IPS-NIHi7 (cell line): Measurements from ENCODE around the gene MTA3.

Source experiments
- DNase-seq: peaks from one replicate; pipeline ENCODE4 v3.0.0; 2012; ENCODE audit warnings: mixed read lengths; ENCODE audit errors: extremely low spot score

Gene MTA3

DNA sequence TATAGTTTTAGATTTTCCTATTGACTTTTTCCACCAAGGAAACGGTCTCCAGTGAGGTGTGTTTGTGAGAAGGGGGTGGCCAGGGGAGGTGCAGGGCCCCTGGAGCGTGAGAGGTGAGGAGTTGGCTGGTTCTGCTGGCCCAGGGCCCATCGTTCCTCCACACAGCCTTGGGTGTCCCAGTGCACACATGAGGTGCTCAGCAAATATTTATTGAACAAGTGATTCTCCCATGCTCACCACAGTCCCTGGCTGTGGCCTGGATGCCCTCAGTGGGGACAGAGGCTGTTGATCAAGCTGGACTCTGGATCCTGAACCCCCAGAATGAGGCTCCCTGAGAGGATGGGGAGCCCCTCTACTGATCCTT is 219.0 kb downstream of the MTA3 start:
- no peak for DNase-seq

DNA sequence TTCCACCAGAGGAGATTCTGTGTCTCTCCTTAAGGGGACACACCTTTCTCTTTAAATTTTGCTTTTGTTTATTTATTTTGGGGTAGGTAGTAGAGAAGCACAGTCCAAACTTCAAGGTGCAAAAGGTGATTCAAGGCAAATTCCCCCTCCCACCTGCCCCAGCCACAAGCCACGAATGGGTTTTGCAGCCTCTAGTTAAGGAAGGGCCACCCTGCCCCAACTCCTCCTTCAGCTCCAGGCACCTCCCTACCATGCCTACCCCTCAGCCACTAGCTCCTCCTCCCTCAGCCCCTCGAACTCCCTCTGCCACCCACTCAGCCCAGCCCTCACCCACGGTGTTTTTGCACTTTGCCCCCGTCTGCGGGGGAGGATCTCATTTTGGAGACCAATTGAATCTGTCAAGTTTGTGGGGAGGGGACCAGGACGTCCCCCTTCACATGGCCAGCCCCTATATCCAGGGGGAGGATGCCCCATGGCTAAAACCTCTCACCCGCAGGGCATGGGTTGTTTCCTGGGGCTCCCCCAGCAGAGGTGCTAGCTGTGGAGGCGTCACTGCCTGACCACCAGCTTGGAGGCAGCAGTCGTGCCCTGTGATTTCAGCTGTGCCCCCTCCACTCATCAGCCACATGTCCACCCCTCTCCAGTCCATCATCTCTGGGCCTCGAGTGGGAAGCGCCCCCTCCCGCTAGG is 219.5 kb downstream of the MTA3 start:
- DNase-seq: no peak

DNA sequence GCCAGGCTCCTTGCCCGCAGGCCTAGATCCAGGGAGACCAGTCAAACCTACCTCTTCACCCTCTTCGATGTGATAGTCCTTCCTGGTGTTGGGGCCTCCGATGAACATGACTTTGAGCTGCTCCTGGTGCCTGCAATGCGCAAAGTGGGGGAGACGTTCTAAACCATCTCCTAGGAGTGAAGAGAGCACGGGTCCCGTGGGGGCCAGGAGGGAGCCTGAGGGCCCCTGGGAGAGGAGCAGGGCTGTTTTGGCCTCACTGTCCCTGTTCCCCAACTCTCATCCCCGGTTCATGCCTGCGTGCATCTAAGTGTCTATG is 220.0 kb downstream of the MTA3 start:
- DNase-seq: no peak

DNA sequence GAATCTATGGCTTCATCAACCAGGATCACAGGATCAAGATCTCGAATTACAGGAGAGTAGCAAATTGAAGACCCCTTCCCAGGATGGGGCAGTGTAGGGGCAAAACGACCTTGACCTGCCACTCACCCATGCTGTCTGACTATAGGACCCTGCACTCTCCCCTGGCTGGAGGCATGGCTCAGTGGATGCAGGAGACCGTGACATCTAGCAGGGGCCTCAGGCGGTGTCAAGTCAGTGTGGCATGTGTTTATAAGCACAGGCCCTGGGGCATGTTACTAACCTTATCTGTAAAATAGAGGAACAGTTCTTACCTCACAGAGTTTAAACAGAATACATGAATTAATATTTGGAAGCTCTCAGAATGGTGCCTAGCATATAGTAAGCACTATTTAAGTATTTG is 220.4 kb downstream of the MTA3 start:
- no peak for DNase-seq

DNA sequence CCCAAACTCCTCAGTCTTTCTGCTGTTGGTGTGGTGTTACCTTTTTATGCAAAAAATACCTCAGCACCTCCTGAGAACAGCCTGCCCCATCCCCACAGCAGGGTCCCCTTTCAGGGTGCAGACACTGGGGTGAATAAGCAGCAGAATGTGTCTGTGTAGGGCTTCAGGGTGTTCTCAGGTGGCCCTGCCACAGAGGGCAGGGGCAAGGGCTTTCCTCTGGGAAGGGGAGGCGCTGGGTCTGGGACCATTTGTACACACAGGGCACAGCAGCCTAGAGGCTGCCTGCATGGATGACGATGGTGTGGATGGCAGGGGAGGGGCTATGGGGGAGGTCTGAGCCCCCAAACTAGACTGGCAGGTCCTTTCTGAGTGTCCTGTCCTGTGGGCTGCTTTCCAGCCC is 221.3 kb downstream of the MTA3 start:
- no peak for DNase-seq

DNA sequence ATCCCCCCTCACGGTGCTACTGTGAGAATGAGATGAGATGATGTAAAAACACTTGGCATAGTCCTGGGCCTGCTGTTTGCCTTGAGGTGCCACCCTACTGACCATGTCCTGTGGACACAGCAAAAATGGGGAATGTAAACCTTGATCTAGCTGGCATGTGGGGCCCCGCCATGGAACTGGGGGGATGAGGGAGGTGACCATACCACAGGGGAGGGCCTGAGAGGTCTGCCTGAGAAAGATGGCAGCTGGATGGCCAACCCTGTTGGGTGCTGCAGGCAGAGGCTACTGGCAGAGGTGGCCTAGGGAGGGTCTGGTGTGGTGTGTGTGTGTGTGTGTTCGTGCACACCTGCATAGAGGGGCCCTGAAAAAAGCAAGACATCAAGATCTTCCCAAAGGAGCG is 223.2 kb downstream of the MTA3 start:
- DNase-seq: no peak

DNA sequence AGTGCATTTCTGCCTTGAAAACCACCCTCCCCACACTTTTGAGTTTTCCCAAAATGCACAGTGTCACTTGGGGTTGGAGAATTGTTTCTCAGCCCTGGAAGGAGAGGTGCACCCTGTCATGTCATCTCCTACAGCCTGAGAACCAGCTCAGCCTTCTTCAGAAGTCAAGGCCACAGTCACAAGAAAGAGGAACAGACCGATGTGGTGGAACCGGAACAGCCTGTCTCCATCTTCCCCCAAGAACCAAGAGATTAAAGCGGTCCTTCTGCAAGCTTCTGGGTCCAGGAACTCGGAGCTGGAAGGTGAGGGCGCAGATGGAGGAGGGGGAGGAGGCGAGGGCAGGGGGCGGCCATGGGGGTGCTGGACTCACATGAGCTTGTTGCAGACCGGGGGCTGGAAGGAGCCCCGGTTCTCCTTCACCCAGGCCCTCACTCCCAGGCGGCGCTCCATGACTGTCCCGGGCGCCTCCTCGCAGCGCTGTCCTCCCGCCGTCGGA is 223.7 kb downstream of the MTA3 start:
- DNase-seq: no peak

DNA sequence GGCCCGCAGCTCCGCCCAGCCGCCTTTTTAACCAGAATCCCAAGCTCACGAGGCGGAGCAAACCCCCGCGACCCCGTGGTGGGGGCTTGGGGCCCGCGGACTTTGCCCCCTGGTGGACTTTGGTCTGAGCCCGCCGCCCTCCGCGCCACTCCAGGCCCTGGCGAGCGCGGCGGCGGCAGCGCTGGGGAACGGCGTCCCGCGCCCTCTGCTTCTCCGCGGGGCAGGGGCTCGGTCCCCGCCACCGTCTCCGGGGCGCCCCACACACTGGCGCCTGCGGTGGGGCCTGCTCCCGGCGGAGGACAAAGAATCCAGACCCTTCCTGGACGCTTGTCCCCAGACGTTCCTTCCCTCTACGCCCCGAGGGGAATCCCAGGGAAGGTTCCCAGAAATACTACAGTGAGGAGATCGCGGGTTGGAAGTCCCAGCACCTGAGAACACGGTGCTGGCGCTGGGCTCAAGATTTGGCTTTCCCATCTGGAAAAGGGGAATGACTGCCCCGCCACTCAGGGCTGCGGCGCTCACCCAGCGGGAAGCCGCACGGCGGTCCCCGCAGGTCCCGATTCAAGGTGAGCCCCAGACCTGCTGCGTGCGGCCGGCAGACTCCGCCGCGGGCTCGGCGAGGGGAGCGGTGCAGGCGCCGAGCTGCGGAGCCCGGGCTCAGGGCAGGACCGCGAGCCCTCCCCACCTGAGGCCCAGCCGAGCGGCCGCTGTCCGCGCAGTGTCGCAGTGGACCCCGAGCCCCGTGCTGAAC is 224.3 kb downstream of the MTA3 start, which contains the start of gene HAAO:
Gene HAAO, minus strand, starts transcription at position 1 of the 751 bp plus-strand sequence. CDS start 47 bp downstream, outside the sequence.
- DNase-seq: peak; percentile 77

DNA sequence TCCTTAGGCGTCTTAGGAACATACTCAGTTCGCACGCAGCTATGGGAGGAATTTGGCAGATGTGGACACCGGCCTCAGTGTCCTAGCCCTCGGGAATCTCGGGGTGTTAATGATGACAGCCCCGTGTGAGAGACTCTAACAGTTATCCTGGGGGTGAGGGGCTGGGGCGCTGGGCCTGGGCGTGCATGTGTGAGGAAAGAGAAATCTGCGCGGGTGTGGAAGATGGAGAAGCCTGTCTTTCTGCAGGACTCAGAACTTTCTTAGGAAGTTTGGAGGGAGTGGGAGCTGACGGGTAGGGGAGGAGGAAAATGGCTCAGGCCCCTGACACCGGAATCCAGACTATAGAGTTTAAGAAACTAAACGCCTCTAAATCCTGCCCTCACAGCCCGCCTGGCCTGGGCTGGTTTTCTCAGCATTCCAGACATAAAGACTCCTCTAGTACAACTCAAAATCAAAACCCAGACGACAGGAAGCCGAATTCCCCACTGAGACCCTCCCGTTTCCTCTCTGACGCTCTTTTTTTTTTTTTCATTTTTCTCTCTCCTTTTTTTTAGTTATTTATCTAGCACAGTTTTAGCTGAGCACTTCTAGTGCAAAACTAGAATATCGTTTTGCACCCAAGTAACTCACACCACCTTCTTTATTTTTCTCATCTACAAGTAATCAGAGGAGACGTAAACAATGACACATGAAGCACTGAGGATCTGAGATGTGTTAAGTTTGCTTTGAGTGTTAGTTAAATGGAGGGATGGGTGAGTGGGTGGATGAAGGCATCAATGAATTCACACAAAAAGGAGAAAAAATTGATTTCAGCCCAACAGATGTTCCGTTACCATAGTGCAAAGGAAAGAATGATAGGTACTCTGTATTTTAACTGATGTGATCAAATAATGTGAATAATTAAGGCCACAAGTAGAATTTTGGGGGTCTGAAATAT is 225.2 kb downstream of the MTA3 start:
- DNase-seq: peak; percentile 33

DNA sequence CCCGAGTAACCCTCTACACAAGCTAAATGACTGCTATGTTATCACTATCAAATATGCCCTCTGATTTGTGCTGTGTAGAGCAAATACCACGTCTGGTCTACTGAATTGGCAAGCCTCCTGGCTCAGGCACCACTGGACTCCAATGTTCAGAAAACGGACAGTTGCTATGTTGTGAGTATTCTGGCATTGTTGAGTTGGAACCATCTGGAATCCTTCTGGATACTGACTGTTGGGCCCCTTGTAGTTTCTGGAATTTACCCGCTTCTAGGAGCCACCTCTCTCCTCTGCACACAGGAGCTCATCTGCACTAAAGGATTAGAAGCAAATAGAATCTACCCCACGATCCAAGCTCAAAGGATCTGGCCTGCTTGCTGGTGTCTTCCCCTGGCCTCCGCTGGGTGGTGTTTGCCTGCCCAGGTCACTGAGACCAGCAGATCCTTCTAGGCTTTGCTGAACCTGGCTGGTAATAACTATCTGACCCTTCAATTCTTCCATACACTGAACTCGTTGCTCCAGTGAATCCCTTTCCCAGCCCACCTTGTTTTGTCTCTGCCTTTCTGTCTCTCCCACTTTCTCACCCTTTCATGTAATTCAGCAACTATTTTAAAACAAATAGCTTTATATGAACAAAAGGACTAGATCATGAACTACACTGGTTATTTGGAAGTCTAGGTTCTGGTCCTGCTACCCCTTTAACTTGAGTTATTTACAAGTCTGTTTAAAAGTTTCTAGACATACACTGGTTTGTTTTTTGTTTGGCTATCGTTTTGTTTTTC is 226.0 kb downstream of the MTA3 start:
- peak; percentile 76 for DNase-seq

DNA sequence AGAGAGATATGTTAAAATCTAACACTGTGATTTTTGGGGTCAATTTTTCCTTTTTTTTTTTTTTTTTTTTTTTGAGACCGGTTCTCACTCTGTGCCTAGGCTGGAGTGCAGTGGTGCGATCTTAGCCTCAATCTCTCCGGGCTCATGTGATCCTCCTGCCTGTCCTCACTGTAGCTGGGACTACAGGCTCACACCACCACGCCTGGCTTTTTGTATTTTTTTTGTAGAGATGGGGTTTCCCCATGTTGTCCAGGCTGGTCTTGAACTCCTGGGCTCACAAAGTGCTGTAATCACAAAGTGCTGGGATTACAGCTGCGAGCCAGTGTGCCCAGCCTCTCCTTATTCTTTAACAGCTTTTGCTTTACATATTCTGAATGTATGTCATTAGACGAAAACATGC is 226.8 kb downstream of the MTA3 start:
- no peak for DNase-seq

DNA sequence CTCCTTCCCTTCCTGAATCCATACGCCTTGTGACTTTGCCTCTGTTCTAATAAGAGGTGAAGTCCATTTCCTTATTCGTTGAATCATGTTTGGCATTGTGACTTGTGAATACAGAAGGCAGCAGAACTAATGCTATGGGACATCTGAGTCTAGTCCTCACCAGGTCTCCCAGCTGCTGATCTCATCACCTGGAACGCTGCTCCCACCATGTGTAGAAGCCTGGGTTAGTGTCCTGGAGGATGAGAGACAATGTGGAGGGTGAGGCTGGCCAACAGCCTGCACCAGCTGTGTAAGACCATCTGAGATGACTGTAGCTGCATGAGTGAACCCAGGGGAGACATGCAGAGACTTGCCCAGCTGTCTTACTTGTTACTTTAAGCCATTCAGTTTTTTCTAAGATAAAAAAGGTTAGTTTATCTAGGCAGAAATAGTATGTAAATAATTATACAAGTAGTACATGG is 227.4 kb downstream of the MTA3 start:
- DNase-seq: no peak

DNA sequence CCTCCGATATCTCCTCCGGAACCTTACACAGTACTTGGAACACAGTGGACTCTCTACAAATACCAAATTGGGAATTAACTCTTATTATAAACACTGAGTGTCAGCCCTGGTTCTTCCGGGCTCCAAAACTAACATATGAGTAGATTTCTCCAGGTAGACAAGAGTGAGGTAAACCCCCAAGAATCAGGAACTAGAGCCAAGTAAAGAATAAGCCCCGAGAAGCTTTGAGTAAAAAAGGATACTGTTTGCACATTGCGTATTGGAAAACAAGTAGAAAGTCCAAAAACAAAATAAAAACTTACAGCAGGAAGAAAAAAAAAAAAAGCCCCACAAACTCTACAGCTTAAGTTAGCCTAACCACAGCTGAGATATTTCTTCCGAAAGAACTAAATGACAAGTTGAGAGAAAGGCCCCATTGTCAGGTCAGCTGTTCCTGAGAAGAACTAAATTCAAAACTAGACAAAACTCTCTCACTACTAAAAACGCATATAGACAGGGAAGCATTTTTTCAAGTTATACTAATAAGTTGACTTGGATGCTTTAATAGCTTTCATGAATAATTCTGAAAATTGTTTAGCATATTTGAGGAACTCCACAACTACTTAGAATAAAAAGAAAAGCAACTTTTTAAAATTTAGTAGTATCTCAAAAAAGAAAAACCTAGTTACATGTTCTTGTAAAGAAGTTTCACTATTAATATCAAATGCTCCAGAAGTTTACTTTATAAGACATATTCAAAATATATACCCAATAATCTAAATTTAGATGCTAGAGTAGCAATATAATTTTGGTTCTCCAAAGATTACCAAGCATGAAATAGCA is 228.2 kb downstream of the MTA3 start:
- DNase-seq: no peak

DNA sequence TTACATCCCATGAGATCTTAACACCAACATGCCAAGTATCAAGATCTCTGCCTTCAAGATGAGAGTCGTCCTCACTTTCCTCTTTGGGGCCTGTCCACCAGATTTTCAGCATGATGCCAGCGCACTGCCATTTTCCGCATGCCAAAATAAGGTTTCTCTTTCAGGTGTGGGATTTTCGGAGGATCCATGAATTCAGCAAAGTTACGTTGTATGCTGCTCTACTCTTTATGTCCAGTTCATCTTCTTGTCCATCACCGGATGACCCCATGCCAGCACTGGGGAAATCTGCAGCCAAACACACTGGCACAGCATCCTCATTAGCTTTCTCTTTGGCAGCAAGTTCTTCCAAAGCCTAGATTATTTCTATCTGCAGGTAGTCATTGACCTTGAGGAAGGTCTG is 228.8 kb downstream of the MTA3 start:
- no peak for DNase-seq

DNA sequence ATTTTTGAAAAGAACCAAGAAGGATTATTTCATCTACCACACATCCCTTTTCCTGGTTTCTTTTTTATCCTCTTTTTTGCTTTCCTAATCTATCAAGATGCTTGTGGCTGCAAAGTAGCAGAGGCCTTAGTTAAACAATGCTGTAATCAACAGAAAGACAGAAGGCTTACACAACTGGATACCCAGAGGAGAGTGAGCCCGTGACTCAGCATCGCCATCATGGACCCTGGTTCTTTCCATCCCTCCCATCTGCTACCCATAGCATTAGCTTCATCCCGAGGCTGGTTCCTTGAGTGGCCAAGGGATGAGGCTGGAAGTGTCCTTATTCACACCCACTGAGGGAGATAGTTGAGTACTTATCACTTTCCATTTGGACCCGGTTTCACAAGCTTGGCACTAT is 231.4 kb downstream of the MTA3 start:
- no peak for DNase-seq

DNA sequence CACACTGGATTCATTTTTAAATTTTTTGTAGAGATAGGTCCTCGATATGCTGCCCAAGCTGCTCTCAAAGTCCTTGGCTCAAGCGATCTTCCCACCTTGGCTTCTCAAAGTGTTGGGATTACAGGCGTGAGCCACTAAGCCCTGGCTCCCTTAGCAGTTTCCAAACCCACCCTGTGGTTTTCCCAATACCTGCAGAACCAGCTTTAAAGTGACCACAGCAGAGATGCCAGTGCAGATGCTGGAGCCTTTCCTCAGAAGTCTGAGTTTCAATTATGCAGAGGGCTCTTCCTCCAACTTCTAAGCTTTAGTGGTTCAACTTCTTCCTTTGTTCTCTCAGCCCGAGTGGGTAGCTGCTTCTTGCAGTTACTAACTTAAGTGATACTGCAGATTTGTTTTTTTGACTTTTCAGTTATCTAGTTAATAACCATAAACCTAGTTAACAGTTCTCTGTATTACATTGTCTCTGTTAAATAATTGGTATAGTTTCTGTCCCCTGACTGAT is 232.1 kb downstream of the MTA3 start:
- no peak for DNase-seq

DNA sequence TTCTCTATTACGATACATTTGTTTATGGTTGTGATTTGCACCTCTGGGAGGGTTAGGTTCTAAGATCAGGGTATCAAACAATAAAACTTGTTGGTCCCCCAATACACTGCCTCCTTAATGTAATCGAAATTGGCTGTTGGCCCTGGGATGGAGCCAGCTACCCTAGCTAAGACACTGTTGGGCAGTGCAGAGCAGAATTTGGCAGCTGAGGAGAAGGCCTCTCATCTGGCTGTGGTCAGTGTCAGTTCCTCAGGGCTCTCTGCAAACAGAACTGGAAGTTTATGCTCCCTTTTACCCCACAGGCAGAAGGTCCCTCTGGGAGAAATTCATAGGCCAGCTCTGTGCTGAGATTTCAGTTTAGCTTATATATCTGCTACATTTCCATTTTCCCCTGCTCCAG is 232.5 kb downstream of the MTA3 start:
- no peak for DNase-seq

DNA sequence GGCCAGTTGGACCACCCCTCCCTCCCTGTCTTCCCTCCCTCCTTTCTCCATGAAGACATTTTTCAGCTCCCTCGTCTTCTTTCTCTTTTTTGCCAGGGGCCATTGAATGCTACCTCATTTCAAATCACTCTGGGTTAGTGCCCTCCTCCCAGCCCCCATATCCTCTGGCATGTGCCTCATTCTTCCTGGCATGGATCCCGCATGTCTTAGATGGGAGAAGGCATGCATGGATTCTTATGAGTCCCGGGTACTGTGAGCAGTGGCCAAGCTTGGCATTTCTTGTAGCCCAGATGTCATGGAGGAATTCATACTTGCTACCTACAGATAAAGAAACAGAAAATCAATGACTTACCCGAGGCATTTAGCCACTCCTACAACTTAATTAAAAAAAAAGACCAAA is 232.9 kb downstream of the MTA3 start:
- no peak for DNase-seq

DNA sequence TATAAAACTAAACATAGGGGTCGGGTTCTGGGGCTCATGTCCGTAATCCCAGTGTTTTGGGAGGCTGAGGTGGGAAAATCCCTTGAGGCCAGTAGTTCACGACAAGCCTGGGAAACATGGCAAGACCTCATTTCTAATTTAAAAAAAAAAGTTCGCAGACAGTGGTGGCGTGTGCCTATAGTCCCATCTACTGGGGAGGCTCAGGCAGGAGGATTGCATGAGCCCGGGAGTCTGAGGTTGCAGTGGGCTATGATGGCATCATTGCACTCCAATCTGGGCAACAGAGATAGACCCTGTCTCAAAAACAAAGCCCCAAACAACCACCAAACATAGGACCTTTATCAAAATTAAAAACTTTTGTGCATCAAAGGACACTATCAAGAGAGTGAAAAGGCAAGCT is 233.7 kb downstream of the MTA3 start:
- DNase-seq: no peak

DNA sequence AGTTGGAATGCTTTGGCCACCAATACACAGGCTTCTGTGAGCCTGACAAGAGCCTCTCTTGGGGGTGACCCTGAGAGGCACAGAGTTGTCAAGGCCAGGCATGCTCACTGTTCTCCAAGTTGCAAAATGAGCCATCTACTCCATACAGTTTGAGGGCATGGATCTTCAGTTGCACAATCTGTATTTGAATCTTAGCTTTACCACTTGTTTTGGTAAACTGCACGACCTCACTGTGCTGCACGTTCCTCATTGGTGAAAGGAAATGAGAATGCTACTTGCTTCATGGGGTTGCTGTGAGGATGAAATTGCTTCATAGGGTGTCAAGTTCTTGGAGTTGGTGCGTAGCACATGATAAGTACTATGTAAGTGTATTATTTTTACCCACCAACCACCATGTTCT is 235.9 kb downstream of the MTA3 start:
- DNase-seq: no peak
